Measurements from ENCODE around the gene PRICKLE4.
"Not testable (repeated sequence)": the region's sequence is repeated elsewhere in the genome, so short reads cannot be mapped to it uniquely, and the experiment has no call there.

PRICKLE4 gene

GRCh38 chr6:41746107-41746506 lies 34.5 kb upstream of the PRICKLE4 start:
- no peak for DNase-seq (ENCODE audit: low read depth in 2 of 2)

- no peak for DNase-seq (ENCODE audit: low read depth in 2 of 2)
These were observed 33.1 kb upstream of the PRICKLE4 start, which contains the start of gene PGC for GRCh38 chr6:41747256-41748101. TSS of gene PGC (minus strand) at chr6:41747397. CDS start at chr6:41747334, 63 bp downstream.

GRCh38 chr6:41748102-41748477 lies 32.5 kb upstream of the PRICKLE4 start:
- no peak for DNase-seq (ENCODE audit: low read depth in 2 of 2)

- no peak for DNase-seq (ENCODE audit: low read depth in 2 of 2)
These were observed 32.0 kb upstream of the PRICKLE4 start for GRCh38 chr6:41748542-41748941.

- no peak for DNase-seq (ENCODE audit: low read depth in 2 of 2)
These were observed 30.2 kb upstream of the PRICKLE4 start for GRCh38 chr6:41750374-41750773.

GRCh38 chr6:41755895-41756294 lies 24.7 kb upstream of the PRICKLE4 start:
- no peak for DNase-seq (ENCODE audit: low read depth in 2 of 2)

GRCh38 chr6:41756354-41756753 lies 24.2 kb upstream of the PRICKLE4 start:
- no peak for DNase-seq (ENCODE audit: low read depth in 2 of 2)

- DNase-seq (ENCODE audit: low read depth in 2 of 2), result no peak
These were observed 23.3 kb upstream of the PRICKLE4 start for GRCh38 chr6:41757271-41757670.

GRCh38 chr6:41757931-41758640 lies 22.5 kb upstream of the PRICKLE4 start:
- no peak for DNase-seq (ENCODE audit: low read depth in 2 of 2)

- no peak for DNase-seq (ENCODE audit: low read depth in 2 of 2)
These were observed 21.9 kb upstream of the PRICKLE4 start for GRCh38 chr6:41758641-41759035.

- DNase-seq (ENCODE audit: low read depth in 2 of 2), result no peak
These were observed 21.3 kb upstream of the PRICKLE4 start for GRCh38 chr6:41759106-41759904.

- DNase-seq (ENCODE audit: low read depth in 2 of 2), result no peak
These were observed 20.5 kb upstream of the PRICKLE4 start for GRCh38 chr6:41759905-41760579.

GRCh38 chr6:41763470-41763869 lies 17.1 kb upstream of the PRICKLE4 start:
- no peak for DNase-seq (ENCODE audit: low read depth in 2 of 2)

- DNase-seq (ENCODE audit: low read depth in 2 of 2), result not testable (repeated sequence)
These were observed 14.4 kb upstream of the PRICKLE4 start for GRCh38 chr6:41766043-41766664.

GRCh38 chr6:41767112-41767833 lies 13.3 kb upstream of the PRICKLE4 start:
- no peak for DNase-seq (ENCODE audit: low read depth in 2 of 2)

- DNase-seq (ENCODE audit: low read depth in 2 of 2), result no peak
These were observed 11.9 kb upstream of the PRICKLE4 start for GRCh38 chr6:41768545-41769308.

GRCh38 chr6:41769376-41769775 lies 11.2 kb upstream of the PRICKLE4 start:
- no peak for DNase-seq (ENCODE audit: low read depth in 2 of 2)

GRCh38 chr6:41770381-41771057 lies 10.1 kb upstream of the PRICKLE4 start:
- DNase-seq (ENCODE audit: low read depth in 2 of 2), result no peak

Data from stimulated activated CD8-positive, alpha-beta memory T cell treated with anti-CD3 and anti-CD28 coated beads, Interleukin-15, amount 100 ng/mL, for 4 hours (primary cell).